ENCODE measurements around the gene BTG3.

- TF ChIP-seq, protein P1, sequence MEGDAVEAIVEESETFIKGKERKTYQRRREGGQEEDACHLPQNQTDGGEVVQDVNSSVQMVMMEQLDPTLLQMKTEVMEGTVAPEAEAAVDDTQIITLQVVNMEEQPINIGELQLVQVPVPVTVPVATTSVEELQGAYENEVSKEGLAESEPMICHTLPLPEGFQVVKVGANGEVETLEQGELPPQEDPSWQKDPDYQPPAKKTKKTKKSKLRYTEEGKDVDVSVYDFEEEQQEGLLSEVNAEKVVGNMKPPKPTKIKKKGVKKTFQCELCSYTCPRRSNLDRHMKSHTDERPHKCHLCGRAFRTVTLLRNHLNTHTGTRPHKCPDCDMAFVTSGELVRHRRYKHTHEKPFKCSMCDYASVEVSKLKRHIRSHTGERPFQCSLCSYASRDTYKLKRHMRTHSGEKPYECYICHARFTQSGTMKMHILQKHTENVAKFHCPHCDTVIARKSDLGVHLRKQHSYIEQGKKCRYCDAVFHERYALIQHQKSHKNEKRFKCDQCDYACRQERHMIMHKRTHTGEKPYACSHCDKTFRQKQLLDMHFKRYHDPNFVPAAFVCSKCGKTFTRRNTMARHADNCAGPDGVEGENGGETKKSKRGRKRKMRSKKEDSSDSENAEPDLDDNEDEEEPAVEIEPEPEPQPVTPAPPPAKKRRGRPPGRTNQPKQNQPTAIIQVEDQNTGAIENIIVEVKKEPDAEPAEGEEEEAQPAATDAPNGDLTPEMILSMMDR (IDR thresholded peaks at IDR 0.05), result no peak
- no peak for TF ChIP-seq POLR2A (IDR thresholded peaks at IDR 0.05)
These were observed 34.1 kb upstream of the BTG3 start for GRCh38 chr21:17646790-17647189.
